ENCODE measurements around the gene PPM1A.

PPM1A gene

DNA sequence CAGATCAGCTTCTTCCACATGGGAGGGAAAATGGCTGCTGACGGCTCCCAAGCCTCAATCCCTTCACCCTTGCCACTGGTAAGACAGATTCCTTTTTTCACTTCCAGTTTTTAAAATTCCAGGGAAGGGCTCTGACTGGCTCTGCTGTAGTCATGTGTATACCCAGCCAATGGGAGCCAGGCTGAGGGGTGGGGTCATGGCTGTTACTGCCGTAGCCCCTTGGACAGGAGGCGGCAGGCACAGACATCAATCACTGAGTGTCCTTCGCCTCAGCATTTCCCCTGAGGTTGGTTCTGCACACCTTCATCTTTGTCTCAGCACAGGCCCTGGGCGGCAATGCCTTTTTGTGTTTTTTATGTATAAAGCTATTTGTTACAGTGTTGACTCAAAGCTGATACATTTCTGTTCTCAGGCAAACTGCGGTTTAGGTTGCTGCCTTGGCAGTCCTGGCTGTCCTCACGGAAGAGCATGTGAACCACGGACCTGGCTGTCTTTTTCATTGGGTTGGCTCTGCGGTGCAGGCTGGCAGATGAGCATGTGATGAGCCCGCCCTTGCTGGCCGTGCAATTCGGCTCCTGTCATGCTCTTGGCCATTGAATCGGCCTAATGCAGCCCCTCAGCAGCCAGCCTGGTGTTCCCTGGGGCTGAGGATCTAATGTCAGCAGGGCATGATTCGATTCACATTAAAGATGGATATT is 74.3 kb downstream of the PPM1A start:
- no peak for DNase-seq (ENCODE audit: low read depth in 2 of 2)

DNA sequence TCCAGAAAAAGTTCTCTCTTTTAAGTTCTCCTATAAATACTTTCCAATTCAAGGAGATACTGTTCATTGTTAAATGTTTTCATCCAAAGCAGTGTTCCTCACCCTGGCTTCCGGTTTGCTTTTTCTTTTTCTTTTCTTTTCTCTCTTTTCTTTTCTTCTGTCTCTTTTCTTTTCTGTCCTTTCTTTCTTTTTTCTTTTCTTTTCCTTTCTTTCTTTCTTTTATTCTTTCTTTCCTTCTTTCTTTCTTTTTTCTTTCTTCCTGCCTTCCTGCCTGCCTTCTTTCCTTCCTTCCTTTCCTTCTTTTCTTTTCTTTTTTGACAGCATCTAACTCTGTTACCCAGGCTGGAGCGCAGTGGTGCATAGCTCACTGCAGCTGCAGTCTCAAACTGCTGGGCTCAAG is 75.8 kb downstream of the PPM1A start:
- DNase-seq (ENCODE audit: low read depth in 2 of 2): no peak

DNA sequence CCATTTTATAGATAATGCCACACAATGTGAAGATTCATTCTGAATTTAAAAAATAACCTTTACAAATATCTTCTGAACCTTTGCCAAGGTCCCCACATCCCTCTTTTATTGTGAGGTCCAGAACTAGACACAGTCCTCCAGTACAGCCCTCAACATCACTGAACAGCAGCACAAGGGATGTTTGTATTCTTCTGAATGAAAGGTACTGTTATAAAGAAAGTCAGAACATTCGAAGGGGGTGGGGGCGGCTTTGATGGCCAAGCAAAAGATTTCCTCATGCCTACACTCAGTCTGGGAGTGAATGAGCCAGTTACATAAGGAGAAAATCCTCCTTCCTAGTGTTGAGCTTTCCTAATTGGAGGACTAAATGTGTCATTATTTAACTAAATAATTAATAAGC is 77.3 kb downstream of the PPM1A start:
- DNase-seq (ENCODE audit: low read depth in 2 of 2): no peak

DNA sequence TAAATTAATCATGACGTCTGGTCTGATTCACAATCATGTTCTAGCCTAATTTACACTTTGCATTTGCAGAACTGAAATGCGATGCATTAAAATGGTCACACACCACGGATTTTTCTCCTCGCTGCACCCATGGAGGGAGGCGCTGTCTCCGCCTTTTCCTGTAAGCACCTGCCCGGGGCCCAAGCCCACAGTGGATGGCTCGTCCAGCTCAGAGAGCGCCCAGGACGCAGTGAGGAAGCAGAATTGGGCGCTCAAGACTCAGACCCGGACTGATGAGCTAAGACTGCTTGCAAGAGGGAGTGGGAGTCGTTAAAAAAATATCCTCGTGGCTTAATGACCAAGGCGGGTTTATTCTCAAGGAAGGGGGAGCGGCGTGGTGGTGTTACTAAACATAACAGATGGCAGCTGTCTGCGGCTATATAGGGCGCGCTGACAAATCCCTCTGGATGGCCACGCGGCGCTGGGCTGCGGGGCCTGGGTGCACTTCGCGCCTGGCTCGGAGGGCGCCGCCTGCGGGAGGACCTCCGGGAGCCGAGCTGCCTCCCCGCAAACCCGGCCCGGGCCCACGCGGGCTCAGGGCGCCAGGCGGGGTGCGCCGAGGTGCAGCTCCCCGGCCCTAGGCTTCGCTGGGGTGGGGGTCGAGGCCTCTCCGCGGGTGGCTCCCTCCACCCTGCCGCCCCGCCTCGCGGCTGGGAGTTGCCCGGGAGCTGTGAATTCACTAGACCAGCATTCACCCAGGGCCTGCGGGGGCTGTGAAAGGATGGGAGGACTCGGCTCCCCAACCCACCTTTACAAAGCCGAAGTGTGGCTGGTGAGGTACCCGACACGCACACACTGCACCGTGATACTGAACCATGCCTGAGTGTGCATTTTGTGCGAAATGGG is 78.7 kb downstream of the PPM1A start:
- no peak for DNase-seq (ENCODE audit: low read depth in 2 of 2)

DNA sequence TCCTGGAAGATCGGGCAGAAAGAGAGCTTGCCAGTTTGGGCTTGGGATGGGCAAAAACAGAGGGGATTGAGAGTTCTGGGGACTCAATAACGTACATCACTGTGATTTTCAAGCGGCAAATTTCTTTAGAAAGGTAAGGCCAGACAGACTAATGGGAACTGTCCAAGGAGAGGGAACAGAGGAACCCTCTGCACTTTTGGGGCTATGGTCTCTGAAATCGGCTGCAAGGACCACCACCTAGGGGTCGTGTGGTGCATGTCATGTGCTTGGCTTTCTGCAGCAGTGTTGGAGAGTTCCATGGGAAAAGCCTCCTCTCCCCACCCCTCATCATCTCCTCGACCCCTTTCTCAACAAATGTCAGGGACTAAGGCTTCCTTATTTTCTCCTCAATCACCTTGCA is 79.6 kb downstream of the PPM1A start:
- no peak for DNase-seq (ENCODE audit: low read depth in 2 of 2)

DNA sequence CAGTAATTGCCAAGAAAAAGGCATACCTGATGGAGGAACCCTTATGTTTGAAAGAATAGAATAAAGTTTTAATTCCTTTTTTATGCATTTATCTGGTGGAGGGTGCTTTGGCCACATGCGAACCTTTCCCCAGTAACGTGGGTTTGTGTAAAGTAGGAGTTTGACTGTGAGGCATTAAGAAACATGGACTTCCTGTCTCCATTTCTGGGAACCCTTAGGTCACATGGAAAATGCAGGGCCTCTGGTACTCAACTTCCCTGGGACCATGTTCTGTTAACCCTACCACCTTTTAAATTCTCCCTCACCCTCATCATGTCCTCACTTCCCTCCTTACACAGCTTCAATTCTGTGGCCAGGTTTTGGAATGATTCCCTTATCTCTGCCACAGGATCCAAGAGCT is 80.3 kb downstream of the PPM1A start:
- no peak for DNase-seq (ENCODE audit: low read depth in 2 of 2)

DNA sequence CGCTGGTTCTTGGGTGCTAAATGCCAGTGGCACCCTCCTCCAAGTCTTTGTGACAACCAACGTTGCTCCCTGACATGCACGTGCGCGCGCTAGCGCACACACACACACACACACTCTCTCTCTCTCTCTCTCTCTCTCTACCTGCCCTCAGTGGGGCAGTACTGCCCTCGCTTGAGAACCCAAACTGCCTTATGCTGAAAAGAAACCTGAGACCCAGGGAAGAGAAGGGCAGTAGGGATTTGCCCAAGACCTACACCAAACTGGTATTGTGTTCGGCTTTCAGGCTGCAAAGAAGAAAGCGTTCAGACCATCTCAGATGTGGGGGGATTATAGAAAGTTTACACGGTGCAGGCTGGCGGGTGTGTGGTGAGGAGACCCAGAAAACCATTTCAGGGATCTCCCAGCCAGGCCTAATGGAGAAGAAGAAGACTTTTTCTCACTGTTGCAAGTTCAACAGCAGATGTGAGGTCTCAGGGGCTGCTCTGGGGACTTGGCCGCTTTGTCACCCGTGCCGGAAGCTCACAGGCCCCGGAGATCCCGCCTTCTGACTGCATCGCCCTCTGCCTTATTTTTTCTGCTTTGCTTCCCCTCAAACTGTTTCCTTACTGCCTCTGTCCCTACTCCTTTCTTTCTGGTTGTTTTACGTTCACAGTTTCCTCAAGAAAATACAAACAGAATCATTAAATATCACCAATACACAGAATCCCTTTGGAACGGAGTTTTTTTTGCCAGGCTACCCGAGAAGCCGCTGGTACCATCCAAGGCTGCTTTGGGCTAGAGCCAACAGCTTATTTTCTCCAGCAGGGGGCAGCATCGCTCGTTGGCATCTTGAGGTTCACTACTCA is 82.4 kb downstream of the PPM1A start:
- peak; percentile 34 to 61 for DNase-seq (ENCODE audit: low read depth in 2 of 2)

DNA sequence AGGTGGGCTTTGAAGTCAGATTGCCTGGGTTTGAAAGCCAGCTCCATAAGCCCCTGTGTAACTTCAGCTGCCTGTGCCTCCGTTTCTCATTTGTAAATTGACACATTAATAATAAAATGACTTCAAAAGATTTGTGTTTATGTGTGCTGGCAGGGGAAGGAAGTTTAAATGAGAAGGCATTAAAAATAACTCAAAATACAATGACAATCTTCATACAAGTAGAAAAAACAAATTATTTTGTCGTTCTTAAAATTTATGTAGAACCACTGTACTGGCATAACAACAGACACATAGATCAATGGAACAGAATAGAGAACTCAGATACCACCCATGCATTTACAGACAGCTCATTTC is 83.0 kb downstream of the PPM1A start:
- DNase-seq (ENCODE audit: low read depth in 2 of 2): no peak

DNA sequence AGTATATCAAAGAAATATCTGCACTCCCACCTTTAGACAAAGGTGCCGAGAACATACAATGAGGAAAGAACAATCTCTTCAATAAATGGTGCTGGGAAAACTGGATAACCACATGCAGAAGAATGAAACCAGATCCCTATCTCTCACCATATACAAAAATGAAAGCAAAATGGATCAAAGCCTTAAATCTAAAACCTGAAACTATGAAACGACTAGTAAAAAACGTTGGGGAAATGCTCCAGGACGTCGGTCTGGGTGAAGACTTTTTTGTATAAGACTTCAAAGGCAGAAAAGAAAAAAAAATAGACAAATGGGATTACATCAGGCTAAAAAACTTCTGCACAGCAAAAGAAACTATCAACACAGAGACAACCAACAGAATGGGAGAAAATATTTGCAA is 83.8 kb downstream of the PPM1A start:
- DNase-seq (ENCODE audit: low read depth in 2 of 2): no peak

DNA sequence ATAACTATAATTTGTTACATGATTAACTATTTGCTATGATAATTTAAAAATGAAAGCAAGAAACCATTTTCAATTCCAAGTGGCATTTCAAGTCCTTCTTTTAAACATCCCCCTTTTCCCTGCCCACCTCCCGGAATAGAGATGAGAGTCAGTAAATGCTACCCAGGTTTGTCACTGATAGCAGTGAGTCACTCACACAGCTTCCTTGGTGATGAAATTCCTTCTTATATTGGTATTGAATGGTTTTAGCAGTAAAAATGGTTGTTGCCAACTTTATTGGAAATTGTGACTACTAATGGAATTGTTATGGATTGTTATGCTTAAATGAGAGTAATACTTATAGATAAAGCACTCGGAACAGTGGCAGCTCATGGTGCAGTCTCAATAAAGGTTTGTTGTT is 90.5 kb downstream of the PPM1A start:
- no peak for DNase-seq (ENCODE audit: low read depth in 2 of 2)

DNA sequence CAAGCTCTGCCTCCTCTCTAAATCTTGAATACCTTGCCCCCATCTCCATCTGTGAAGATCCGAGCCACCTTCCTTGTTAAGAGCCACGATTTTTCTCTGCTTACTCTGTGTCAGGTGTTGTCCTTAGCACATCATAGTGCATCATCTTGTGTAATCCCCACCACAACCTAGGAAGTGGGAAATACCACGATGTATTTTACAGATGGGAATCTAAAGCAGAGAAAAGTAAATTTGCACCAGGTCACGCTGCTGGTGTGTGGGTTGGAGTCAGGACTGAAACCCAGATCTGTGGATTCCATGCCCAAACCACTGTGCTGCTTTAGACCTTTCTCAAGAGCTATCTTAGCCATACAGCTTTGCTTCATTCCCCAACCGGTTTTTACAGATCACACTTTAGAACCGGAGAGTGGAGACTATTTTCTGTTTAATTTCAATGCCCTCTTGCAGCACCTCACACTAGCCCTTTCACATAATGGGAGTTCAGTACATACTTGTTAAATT is 94.6 kb downstream of the PPM1A start:
- DNase-seq (ENCODE audit: low read depth in 2 of 2): no peak

DNA sequence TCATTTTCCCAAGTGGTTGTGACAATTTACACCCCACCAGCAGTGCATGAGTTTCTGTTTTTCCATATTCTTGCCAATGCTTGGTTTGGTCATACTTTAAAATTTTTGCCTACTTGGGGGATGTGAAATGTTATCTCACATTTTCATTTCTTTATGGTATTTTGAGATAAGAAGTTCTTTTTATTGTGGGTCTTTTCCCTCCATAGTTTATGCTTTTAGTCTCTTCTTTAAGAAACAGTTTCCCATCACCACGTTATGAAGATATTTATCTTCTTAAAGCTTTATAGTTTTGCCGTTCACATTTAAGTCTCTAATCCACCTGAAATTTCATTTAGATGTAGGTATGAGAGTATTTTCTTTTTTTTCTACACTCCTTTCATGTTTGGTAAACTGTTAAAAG is 95.7 kb downstream of the PPM1A start:
- DNase-seq (ENCODE audit: low read depth in 2 of 2): no peak

DNA sequence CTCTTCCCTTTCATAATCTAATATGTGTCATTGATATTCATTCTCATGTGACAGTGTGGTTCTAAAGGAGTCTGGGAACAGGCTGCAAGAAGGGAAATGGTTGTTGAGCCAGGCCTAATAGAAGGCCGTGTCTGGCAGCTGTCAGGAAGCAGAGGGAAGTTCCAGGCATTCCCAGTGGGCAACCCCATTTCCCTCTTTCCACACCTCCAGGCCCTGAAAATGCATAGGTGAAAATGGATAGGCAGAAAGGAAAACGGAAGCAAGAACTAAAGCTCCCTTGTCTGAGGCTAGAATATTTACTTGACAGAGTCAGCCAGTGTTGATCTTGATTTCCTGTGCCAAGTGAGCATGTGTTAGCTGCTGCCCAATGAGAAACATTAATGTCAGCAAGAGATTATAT is 97.7 kb downstream of the PPM1A start:
- no peak for DNase-seq (ENCODE audit: low read depth in 2 of 2)

DNA sequence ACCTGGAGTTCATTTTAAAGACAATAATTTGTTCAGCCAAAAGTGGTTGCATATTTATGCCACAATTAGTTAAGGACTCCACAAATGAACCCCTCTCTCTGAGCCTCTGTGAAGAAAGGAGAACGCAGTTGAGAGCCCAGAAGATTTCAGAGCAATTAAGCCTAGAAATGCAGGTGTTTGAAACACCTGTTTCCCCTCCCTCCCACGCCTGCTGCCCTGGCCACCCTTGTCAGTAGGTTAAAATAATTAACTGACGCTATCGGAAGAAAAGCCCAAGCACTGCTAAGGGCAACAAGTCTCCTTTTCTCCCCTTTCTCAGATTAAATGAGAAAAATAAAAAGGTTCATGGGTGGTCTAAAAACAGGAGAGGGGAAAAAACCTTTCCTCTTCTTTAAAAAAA is 99.2 kb downstream of the PPM1A start:
- no peak for DNase-seq (ENCODE audit: low read depth in 2 of 2)
